MCF 10A (cell line): Measurements from ENCODE around the gene GPRIN1. TPM values are rescaled to one million over a fixed set of nuclear protein-coding genes. Genes with fewer than 3 reads are reported as not detected.

ENCODE experiments used
- BruUV-seq: library from RNA; stranded (reverse); fragments of 400-500 nt; replicated peaks from 2 replicates; lab custom pipeline; 2021; lab: Mats Ljungman, UMichigan
- CTCF ChIA-PET: fragments of 300-600 bp; sonication (Branson Sonifier 250); formaldehyde crosslinking; extraction: SDS; loops from one replicate; lab custom pipeline; 2021; ENCODE audit warnings: antibody characterized with exemption, inconsistent platforms; lab: Yijun Ruan, JAX
- POLR2A ChIA-PET: fragments of 300-600, 350-650 bp; sonication (Branson Sonifier 250); formaldehyde crosslinking; extraction: SDS; loops from one replicate; lab custom pipeline; 2020; ENCODE audit warnings: antibody characterized with exemption, inconsistent platforms; lab: Yijun Ruan, JAX
- DNase-seq: peaks from one replicate; pipeline ENCODE4 v3.0.0-alpha.2; 2018; ENCODE audit not compliant: unreplicated experiment
- H3K27ac Mint-ChIP-seq: one replicate; pipeline ENCODE4 v1.8.0; 2022; ENCODE audit warnings: mild to moderate bottlenecking, low read depth, mixed read lengths; ENCODE audit not compliant: unreplicated experiment
- H3K27me3 Mint-ChIP-seq: one replicate; pipeline ENCODE4 v1.8.0; 2022; ENCODE audit warnings: mixed read lengths; ENCODE audit not compliant: insufficient read depth, unreplicated experiment
- H3K36me3 Mint-ChIP-seq: one replicate; pipeline ENCODE4 v1.8.0; 2022; ENCODE audit warnings: mild to moderate bottlenecking, moderate library complexity, mixed read lengths; ENCODE audit not compliant: insufficient read depth, unreplicated experiment
- H3K4me1 Mint-ChIP-seq: one replicate; pipeline ENCODE4 v1.8.0; 2022; ENCODE audit warnings: mixed read lengths; ENCODE audit not compliant: insufficient read depth, unreplicated experiment
- H3K4me3 Mint-ChIP-seq: one replicate; pipeline ENCODE4 v1.8.0; 2022; ENCODE audit warnings: mild to moderate bottlenecking, moderate library complexity, mixed read lengths; ENCODE audit not compliant: unreplicated experiment
- H3K9me3 Mint-ChIP-seq: one replicate; pipeline ENCODE4 v1.8.0; 2022; ENCODE audit warnings: mixed read lengths; ENCODE audit not compliant: unreplicated experiment
- intact Hi-C: fragments of 100-400 bp; cut with micrococcal nuclease; formaldehyde crosslinking; loops from 2 replicates; pipeline ENCODE4 v1.14.1; 2022
- total RNA-seq: library from RNA; stranded (reverse); gene quantifications from 2 replicates; pipeline ENCODE4 v1.2.3, GENCODE V29; 2022
- TF ChIP-seq, protein P1 (sequence below): fragments of 200-600 bp; IDR thresholded peaks from one replicate; pipeline ENCODE4 v1.8.0; 2022; ENCODE audit warnings: antibody characterized with exemption, mild to moderate bottlenecking; ENCODE audit not compliant: unreplicated experiment

GPRIN1 gene
- total RNA-seq, 1 experiment from 2014 or later, result 3.0 TPM

DNA sequence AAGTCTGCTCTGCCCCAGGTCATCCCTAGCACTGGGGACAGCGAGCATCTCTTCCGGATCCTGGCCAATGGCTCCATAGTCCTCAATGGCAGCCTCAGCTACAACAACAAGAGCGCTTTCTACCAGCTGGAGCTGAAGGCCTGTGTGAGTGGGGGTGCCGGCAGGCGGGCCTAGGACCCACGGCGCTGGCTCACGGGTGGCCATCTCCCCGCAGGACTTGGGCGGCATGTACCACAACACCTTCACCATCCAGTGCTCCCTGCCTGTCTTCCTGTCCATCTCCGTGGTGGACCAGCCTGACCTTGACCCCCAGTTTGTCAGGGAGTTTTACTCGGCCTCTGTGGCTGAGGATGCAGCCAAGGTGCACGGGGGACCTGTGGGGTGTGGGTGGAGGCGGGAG lies 34.9 kb downstream of the GPRIN1 start:
- no peak for DNase-seq
- TF ChIP-seq, protein P1, sequence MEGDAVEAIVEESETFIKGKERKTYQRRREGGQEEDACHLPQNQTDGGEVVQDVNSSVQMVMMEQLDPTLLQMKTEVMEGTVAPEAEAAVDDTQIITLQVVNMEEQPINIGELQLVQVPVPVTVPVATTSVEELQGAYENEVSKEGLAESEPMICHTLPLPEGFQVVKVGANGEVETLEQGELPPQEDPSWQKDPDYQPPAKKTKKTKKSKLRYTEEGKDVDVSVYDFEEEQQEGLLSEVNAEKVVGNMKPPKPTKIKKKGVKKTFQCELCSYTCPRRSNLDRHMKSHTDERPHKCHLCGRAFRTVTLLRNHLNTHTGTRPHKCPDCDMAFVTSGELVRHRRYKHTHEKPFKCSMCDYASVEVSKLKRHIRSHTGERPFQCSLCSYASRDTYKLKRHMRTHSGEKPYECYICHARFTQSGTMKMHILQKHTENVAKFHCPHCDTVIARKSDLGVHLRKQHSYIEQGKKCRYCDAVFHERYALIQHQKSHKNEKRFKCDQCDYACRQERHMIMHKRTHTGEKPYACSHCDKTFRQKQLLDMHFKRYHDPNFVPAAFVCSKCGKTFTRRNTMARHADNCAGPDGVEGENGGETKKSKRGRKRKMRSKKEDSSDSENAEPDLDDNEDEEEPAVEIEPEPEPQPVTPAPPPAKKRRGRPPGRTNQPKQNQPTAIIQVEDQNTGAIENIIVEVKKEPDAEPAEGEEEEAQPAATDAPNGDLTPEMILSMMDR, result no peak
- Mint-ChIP-seq H3K36me3 (no peaks in the 10 kb centered on the region), H3K4me3 (no peak overlapping the region), H3K4me1 (peaks cover 14% of the 10 kb centered on the region), H3K9me3 (no peaks in the 10 kb centered on the region), H3K27ac (no peak overlapping the region), H3K27me3 (peaks cover 16% of the 10 kb centered on the region)
- no TSS peak for BruUV-seq
- ChIA-PET CTCF (interaction anchor here (0.6 to 4.7 kb wide), 22 partner anchors 9 to 847 kb away, joined by 3 to 55 read pairs (median 4); partner anchors contain the start of genes CDHR2 and TSPAN17), POLR2A (no interaction called here)
- intact Hi-C loops, result no loop called here

DNA sequence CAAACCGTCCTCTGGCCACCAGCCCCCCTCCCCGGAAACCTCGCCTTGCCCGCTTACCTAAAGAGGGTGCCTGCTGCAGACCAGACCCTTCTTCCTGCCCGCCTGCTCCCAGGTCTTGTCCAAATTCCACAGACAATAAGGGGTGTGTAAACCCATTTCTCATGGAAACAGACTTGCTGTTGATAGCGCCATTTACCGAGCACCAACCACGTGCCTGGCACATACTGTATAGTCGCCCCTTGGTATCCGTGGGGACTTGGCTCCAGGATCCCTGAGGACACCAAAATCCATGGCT lies 35.7 kb downstream of the GPRIN1 start:
- Mint-ChIP-seq H3K4me1 (peaks cover 14% of the 10 kb centered on the region), H3K9me3 (no peaks in the 10 kb centered on the region), H3K4me3 (no peak overlapping the region), H3K27ac (no peak overlapping the region), H3K27me3 (peaks cover 18% of the 10 kb centered on the region), H3K36me3 (no peaks in the 10 kb centered on the region)
- ChIA-PET POLR2A (interaction anchor here (1.0 to 1.4 kb wide), 2 partner anchors 17 to 157 kb away, joined by 3 read pairs; no protein-coding TSS in a partner anchor), CTCF (interaction anchor here (0.6 to 5.0 kb wide), 30 partner anchors 9 to 846 kb away, joined by 3 to 55 read pairs (median 6); partner anchors contain the start of gene TSPAN17)
- DNase-seq, result no peak
- intact Hi-C loops, result loop anchor here (1.0 to 5.0 kb wide), 2 partner anchors 73 to 538 kb away; partner anchors contain the start of gene TSPAN17
- no TSS peak for BruUV-seq
- TF ChIP-seq, protein P1, result no peak

DNA sequence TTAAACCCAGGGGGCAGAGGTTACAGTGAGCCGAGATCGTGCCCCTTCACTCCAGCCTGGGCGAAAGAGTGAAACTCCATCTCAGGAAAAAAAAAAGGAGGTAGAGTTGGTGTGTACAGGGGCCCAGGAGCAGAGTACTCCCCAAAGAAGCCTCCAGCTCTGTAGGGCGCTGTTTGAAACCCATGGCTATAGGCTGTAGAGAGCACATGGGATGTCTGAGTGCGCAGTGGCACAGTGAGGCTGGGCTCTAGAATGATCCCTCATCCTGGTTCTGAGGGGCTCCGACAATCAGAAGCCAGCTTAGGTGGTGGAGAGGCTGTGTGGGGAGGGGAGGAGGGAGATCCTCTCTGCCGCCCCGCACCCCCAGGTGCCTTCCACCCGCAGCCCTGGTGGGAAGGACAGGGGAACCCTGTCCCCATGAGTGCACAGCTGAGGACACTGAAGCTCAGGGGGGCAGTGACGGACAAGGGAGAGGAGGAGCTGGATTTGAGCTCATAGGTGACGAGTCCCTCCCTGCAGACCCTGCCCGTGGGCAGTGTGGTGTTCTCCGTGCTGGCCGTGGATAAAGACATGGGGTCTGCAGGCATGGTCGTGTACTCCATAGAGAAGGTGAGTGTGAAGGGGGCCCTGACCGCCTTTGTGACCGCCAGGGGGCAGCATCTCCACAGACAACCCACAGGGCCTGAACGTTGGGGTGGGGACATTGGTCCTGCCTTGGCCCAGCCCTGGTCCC lies 36.2 kb downstream of the GPRIN1 start:
- TF ChIP-seq, protein P1, result peak; percentile 94
- Mint-ChIP-seq H3K4me3 (no peak overlapping the region), H3K4me1 (peaks cover 14% of the 10 kb centered on the region), H3K9me3 (no peaks in the 10 kb centered on the region), H3K36me3 (no peaks in the 10 kb centered on the region), H3K27me3 (peaks cover 18% of the 10 kb centered on the region), H3K27ac (no peak overlapping the region)
- intact Hi-C loops, result loop anchor here (1.0 to 5.0 kb wide), 2 partner anchors 74 to 539 kb away; partner anchors contain the start of gene TSPAN17
- BruUV-seq, result no TSS peak
- ChIA-PET CTCF (interaction anchor here (0.5 to 5.0 kb wide), 54 partner anchors 9 to 850 kb away, joined by 3 to 55 read pairs (median 4); partner anchors contain the start of genes CDHR2 and TSPAN17), POLR2A (interaction anchor here (0.7 to 1.4 kb wide), 3 partner anchors 17 to 156 kb away, joined by 3 read pairs; no protein-coding TSS in a partner anchor)
- peak; percentile 77 for DNase-seq

DNA sequence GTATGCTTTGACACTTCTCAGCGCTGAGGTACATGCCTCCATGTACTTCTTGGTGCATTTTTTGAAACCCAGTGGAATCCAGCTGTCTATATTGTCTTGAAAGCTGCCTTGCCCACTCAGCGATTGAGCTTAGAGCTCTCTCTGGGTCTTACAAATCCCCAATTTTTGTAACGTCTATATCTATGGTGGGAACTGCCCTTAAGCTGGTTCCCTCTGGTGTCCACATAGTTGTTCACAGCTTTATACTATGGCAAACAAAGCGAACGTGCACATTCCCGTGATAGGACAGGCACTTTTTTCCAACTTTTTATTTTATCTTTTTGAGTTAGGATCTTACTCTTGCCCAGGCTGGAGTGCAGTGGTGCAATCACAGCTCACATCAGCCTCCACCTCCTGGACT lies 39.9 kb downstream of the GPRIN1 start:
- CTCF ChIA-PET, result interaction anchor here (0.6 to 5.0 kb wide), 10 partner anchors 9 to 1792 kb away, joined by 3 to 42 read pairs (median 4); partner anchors contain the start of genes RNF44 and TSPAN17
- no peak for DNase-seq
- Mint-ChIP-seq H3K27me3 (peaks cover 18% of the 10 kb centered on the region), H3K4me1 (peaks cover 9% of the 10 kb centered on the region), H3K27ac (no peak overlapping the region), H3K36me3 (no peaks in the 10 kb centered on the region), H3K4me3 (no peak overlapping the region), H3K9me3 (no peaks in the 10 kb centered on the region)
- POLR2A ChIA-PET, result interaction anchor here (0.5 kb wide), 1 partner anchor 1617 kb away, joined by 3 read pairs; no protein-coding TSS in a partner anchor
- intact Hi-C loops, result loop anchor here (1.0 to 5.0 kb wide), 2 partner anchors 154 to 542 kb away; partner anchors contain the start of gene CLTB
- BruUV-seq, result no TSS peak
- TF ChIP-seq, protein P1, result peak; percentile 9
